ENCODE results near the gene IMPDH1.

DNA sequence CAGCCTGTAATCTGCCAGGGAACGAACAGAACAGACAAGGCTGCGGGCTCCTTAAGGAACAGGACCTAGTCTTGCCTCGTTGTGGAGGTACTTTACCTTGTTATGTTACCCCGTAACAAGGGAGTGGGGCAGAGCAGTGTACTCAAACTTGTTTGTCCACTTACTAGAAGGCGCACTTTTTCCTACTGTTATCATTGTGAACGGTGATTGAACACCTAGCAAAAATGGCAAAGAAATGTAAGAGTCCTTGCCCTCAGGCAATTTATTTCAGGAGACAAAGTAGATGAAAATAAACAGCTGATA, 620 bp upstream of the IMPDH1 start:
- TF ChIP-seq, protein P1, sequence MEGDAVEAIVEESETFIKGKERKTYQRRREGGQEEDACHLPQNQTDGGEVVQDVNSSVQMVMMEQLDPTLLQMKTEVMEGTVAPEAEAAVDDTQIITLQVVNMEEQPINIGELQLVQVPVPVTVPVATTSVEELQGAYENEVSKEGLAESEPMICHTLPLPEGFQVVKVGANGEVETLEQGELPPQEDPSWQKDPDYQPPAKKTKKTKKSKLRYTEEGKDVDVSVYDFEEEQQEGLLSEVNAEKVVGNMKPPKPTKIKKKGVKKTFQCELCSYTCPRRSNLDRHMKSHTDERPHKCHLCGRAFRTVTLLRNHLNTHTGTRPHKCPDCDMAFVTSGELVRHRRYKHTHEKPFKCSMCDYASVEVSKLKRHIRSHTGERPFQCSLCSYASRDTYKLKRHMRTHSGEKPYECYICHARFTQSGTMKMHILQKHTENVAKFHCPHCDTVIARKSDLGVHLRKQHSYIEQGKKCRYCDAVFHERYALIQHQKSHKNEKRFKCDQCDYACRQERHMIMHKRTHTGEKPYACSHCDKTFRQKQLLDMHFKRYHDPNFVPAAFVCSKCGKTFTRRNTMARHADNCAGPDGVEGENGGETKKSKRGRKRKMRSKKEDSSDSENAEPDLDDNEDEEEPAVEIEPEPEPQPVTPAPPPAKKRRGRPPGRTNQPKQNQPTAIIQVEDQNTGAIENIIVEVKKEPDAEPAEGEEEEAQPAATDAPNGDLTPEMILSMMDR (IDR thresholded peaks at IDR 0.05), result no peak
- no peak for TF ChIP-seq POLR2A (IDR thresholded peaks at IDR 0.05)
- no peak for TF ChIP-seq POLR2AphosphoS5 (IDR thresholded peaks at IDR 0.05; ENCODE audit: insufficient read depth in 1 of 2, low read depth in 1 of 2)

Data from vagina (tissue), 2 donors.